ENCODE results near the gene SCG5.

The SCG5 gene

GRCh38 chr15:32659340-32660155 is 18.0 kb downstream of the SCG5 start:
- no peak for DNase-seq

GRCh38 chr15:32663671-32664070 is 22.2 kb downstream of the SCG5 start:
- DNase-seq: no peak

- no peak for DNase-seq
Observed at GRCh38 chr15:32664796-32665195, 23.3 kb downstream of the SCG5 start.

GRCh38 chr15:32667321-32667720 is 25.8 kb downstream of the SCG5 start:
- no peak for DNase-seq

GRCh38 chr15:32668942-32669341 is 27.4 kb downstream of the SCG5 start:
- no peak for DNase-seq

GRCh38 chr15:32669896-32670611 is 28.5 kb downstream of the SCG5 start:
- DNase-seq: no peak

GRCh38 chr15:32670623-32671022 is 29.1 kb downstream of the SCG5 start:
- no peak for DNase-seq

GRCh38 chr15:32671339-32672325 is 30.1 kb downstream of the SCG5 start:
- no peak for DNase-seq

- no peak for DNase-seq
Observed at GRCh38 chr15:32674681-32675080, 33.2 kb downstream of the SCG5 start.

- no peak for DNase-seq
Observed at GRCh38 chr15:32675466-32675865, 34.0 kb downstream of the SCG5 start.

GRCh38 chr15:32676169-32676568 is 34.7 kb downstream of the SCG5 start:
- DNase-seq: no peak

- DNase-seq: no peak
Observed at GRCh38 chr15:32677238-32677750, 35.8 kb downstream of the SCG5 start.

GRCh38 chr15:32679298-32679690 is 37.8 kb downstream of the SCG5 start:
- no peak for DNase-seq

GRCh38 chr15:32682569-32682968 is 41.1 kb downstream of the SCG5 start:
- no peak for DNase-seq

GRCh38 chr15:32682977-32683630 is 41.6 kb downstream of the SCG5 start:
- no peak for DNase-seq

- DNase-seq: no peak
Observed at GRCh38 chr15:32683906-32684584, 42.5 kb downstream of the SCG5 start.

GRCh38 chr15:32685576-32685975 is 44.1 kb downstream of the SCG5 start:
- no peak for DNase-seq

- DNase-seq: no peak
Observed at GRCh38 chr15:32687556-32687955, 46.0 kb downstream of the SCG5 start.

GRCh38 chr15:32688151-32688639 is 46.7 kb downstream of the SCG5 start:
- DNase-seq: no peak

GRCh38 chr15:32690941-32691688 is 49.6 kb downstream of the SCG5 start:
- no peak for DNase-seq

- no peak for DNase-seq
Observed at GRCh38 chr15:32691689-32692038, 50.2 kb downstream of the SCG5 start.

All from activated naive CD4-positive, alpha-beta T cell (primary cell).